GM18502 (cell line): ENCODE results near the gene THYN1.
"Not testable (repeated sequence)": the region's sequence is repeated elsewhere in the genome, so short reads cannot be mapped to it uniquely, and the experiment has no call there.

Experiments
- ATAC-seq: cut with Tn5 transposase; IDR thresholded peaks from one replicate; pipeline ENCODE4 v1.9.1; 2021; ENCODE audit warnings: mild to moderate bottlenecking; ENCODE audit not compliant: unreplicated experiment, poor library complexity

Gene THYN1

GRCh38 chr11:134275534-134276395 is 22.6 kb upstream of the THYN1 start, which contains the start of gene GLB1L3:
Gene GLB1L3, plus strand, starts transcription at chr11:134276379. Its CDS starts 362 bp downstream, at chr11:134276741.
- ATAC-seq: peak; percentile 87

DNA sequence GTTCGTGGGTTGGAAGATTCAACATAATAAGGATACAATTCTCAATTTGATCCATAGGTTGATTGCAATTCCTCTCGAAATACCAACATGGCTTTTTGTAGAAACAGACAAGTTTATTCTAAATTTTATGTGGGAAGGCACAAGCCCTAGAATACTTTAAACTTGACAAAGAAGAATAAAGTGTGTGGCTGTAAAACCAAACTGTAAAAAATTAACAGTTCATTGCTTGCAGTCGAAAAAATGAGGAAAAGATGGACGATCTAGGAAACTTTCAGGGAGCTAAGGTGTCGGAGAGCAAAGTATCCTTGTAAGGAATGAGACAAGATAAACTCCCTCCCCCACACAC is 22.0 kb upstream of the THYN1 start:
- ATAC-seq: no peak

DNA sequence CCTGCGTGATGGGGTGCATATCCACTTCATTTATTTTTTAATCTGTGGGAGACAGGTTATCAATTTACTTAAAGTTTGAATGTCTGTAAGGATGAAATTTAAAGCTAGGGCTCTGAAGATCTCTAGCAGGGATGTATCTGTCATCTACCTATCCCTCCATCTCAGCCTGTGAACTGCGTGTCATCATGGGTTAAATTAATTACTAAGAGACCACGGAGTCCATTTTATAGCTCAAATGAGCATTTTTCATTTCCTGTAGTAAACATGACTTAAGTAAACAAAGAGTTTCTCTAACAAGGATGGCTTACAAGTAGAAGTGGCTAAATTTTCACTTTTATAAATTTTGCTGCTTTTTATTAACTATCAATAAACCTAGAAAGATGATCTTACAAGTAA is 20.2 kb upstream of the THYN1 start:
- ATAC-seq: no peak

DNA sequence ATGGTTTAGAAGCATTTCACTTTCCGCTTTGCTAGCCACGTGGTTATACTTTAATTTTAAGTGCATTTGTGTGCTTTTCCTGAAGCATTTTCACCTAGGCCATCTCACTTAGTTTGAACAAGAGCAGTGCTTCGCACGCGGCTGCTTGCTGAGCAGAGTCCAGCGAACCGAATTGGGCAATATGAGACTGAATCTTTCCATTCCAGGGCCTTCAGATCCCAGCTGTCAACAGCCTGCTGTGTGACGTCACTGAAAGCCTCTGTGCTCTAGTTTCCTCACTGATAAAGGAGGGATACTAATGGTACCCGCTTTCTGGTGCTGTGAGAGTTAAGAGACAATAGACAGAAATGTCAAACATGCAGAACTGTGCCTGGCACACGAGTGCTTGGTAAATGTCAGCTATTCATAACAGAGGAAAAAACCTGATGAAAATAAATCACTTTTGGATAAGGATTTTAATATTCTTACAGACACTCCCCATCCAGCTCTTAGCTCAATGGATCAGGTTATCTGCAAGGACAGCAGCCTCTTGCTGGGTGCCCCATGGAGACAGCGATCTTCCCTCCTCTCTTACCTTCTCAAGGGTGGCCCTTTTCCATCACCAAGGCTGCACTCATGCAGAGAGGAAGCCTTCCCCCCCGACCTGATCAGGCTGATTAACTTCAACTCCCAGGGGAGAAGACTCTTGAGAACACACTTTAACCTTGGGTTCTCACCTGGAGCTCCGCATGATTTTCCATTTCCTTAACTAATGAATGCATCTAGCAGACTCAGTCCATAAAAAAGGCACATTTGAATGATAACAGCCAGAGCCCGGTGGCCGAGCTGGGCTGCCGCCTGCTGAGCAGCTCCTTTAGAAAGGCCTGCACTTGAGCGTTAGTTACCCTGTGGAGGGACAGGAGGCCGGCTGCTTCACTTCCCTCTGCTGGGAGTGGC is 19.5 kb upstream of the THYN1 start:
- no peak for ATAC-seq

GRCh38 chr11:134271978-134272377 is 18.8 kb upstream of the THYN1 start:
- no peak for ATAC-seq

- no peak for ATAC-seq
Observed at GRCh38 chr11:134270250-134270714, 17.1 kb upstream of the THYN1 start.

DNA sequence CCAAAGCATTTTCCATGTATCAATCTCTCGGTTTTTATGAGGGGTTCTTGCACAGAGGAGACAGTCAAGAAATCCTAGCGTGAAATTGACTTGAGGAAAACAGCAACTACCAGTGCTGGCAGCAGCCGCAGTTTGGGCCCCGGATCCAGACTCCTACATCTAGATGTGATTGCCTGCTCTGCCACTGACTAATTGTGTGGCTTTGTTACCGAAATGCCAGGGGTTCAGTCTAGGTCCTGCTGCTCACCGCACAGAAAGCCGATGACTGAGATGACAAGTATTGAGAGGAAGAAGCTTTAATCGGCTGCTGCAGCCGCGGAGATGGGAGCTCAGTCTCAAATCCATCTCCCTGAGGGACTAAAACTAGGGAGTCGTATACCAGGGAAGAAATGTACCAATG is 14.8 kb upstream of the THYN1 start:
- ATAC-seq: no peak

GRCh38 chr11:134267461-134267860 is 14.3 kb upstream of the THYN1 start:
- ATAC-seq: no peak

DNA sequence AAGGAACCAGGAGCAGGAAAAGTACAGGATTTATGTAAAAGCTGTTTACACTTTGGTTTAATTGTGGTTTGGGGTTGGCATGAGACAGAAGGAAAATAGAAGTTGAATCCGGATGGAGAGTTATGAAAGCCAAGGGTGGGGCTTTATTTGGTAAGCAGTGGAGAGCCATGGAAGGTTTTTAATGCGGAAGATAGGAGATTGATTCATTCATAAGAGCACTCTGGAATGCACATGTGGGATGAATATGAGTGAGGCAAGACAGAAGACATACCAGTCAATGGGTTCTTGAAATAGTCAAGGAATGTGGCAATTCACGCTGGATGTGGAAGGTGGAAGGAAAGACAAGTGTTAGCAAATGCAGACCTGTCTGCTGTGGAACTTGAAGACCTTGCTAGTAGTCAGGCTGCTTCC is 13.7 kb upstream of the THYN1 start:
- ATAC-seq: no peak

- no peak for ATAC-seq
Observed at GRCh38 chr11:134266440-134266839, 13.3 kb upstream of the THYN1 start.

GRCh38 chr11:134264966-134265764 is 12.0 kb upstream of the THYN1 start:
- ATAC-seq: no peak

GRCh38 chr11:134261626-134262488 is 8.7 kb upstream of the THYN1 start:
- no peak for ATAC-seq

GRCh38 chr11:134260983-134261382 is 7.8 kb upstream of the THYN1 start:
- ATAC-seq: no peak

- no peak for ATAC-seq
Observed at GRCh38 chr11:134260503-134260902, 7.4 kb upstream of the THYN1 start.

DNA sequence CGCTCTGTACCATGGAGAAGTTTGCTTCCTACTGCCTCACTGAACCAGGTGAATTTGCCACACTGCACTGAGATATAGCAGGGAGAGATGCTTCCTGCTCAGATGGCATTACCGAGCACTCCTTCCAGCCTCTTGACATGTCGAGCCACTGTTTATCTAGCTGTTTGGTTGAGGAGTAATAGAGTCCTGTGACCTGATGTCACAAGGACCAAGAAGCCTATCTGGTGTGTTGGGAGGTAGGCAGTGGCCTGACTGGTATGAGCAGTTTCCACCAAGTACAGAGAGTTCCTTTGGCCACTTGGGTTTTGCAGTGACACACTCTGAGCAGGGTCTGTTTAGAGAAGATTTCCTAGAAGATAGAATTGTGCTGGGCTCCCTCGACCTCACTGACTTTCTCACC is 5.4 kb upstream of the THYN1 start:
- no peak for ATAC-seq

DNA sequence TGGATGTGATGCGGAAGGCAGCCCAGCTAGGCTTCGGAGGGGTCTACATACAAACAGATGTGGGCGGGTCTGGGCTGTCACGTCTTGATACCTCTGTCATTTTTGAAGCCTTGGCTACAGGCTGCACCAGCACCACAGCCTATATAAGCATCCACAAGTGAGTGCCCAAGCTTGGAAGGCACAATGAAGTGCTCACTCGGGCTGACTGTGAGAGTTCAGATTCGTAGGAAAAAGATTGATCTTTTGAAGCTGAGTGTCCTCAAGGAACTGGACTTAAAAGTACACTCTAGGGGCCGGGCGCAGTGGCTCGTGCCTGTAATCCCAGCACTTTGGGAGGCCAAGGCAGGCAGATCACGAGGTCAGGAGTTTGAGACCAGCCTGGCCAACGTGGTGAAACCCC is 3.9 kb upstream of the THYN1 start:
- no peak for ATAC-seq

DNA sequence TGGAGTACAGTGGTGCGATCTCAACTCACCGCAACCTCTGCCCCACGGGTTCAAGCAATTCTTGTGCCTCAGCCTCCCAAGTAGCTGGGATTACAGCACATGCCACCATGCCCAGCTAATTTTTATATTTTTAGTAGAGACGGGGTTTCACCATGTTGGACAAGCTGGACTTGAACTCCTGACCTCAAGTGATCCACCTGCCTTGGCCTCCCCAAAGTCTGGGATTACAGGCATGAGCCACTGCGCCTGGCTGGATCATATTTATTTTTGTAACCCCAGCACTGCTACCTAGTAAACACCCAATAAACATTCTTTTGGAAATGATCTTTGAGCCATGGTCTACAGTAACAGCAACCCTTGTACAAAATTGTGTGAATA is 2.0 kb upstream of the THYN1 start:
- ATAC-seq: not testable (repeated sequence)

- no peak for ATAC-seq
Observed at GRCh38 chr11:134254433-134255183, 1.5 kb upstream of the THYN1 start.
